ENCODE data around the gene PPIC.

GRCh38 chr5:123037104-123037418 is 536 bp upstream of the PPIC start:
- TF ChIP-seq POLR2A (IDR thresholded peaks at IDR 0.05; ENCODE audit: low read depth, low read length) (no peak), POLR2AphosphoS5 (IDR thresholded peaks at IDR 0.05; ENCODE audit: low read depth, low read length) (no peak), TAF1 (IDR thresholded peaks at IDR 0.05; ENCODE audit: low read depth, low read length) (no peak), SPI1 (IDR thresholded peaks at IDR 0.05; ENCODE audit: low read depth, low read length) (no peak), PAX5 (IDR thresholded peaks at IDR 0.05; ENCODE audit: insufficient read depth, low read length, severe bottlenecking) (no peak)
